SK-N-SH (cell line): ENCODE data around the gene CPTP. TPM values are rescaled to one million over a fixed set of nuclear protein-coding genes. Genes with fewer than 3 reads are reported as not detected.

ENCODE experiments used
- CTCF ChIA-PET: fragments of 300-600, 350-600 bp; formaldehyde crosslinking; extraction: SDS; loops from one replicate; lab custom pipeline; 2021; lab: Yijun Ruan, JAX
- POLR2A ChIA-PET: fragments of 350-600 bp; sonication (Branson Sonifier 250); formaldehyde crosslinking; extraction: SDS; loops from one replicate; lab custom pipeline; 2020; ENCODE audit warnings: antibody characterized with exemption, inconsistent platforms; lab: Yijun Ruan, JAX
- DNase-seq: peaks from one replicate; pipeline ENCODE4 v3.0.0; 2012
- H2AFZ ChIP-seq: fragments of 200-600 bp; sonication (generic); 2 replicates; pipeline ENCODE4 v1.8.1; 2016; ENCODE audit warnings: antibody characterized with exemption, mild to moderate bottlenecking, low read depth
- H3F3A ChIP-seq: fragments of 200-600 bp; sonication (generic); replicated peaks from 2 replicates; pipeline ENCODE3; 2016; ENCODE audit warnings: antibody characterized with exemption, mild to moderate bottlenecking; ENCODE audit not compliant: insufficient read depth
- H3K27ac ChIP-seq, 2 experiments: fragments of 200-500 bp in 1 of 2; fragments of 200-600 bp in 1 of 2; sonication (Bioruptor generic) in 1 of 2; sonication (generic), shearing (Covaris generic) in 1 of 2; 2 replicates each; pipeline versions ENCODE4 v1.5.1 to v1.6.1; 2014 to 2016; ENCODE audit warnings: low read depth in 2 of 2, inconsistent platforms in 1 of 2, low read length in 1 of 2, mild to moderate bottlenecking in 1 of 2, mixed read lengths in 1 of 2
- H3K27me3 ChIP-seq: fragments of 200-600 bp; sonication (generic), shearing (Covaris generic); 2 replicates; pipeline ENCODE4 v1.6.1; 2016; ENCODE audit warnings: mixed run types; ENCODE audit not compliant: insufficient read depth
- H3K36me3 ChIP-seq, 2 experiments: fragments of 200-500 bp in 1 of 2; fragments of 200-600 bp in 1 of 2; sonication (Bioruptor generic) in 1 of 2; sonication (generic) in 1 of 2; replicated peaks in 1 of 2; 2 replicates each; pipeline versions ENCODE3 to v1.5.1; 2014 to 2016; ENCODE audit warnings: low read length in 1 of 2, mild to moderate bottlenecking in 1 of 2; ENCODE audit not compliant: insufficient read depth in 2 of 2, control insufficient read depth in 1 of 2
- H3K4me1 ChIP-seq, 2 experiments: fragments of 200-500 bp in 1 of 2; fragments of 200-600 bp in 1 of 2; sonication (Bioruptor generic) in 1 of 2; sonication (generic), shearing (Covaris generic) in 1 of 2; 2 replicates each; pipeline versions ENCODE4 v1.5.1 to v1.6.1; 2014 to 2016; ENCODE audit warnings: low read depth in 1 of 2, low read length in 1 of 2, mixed run types in 1 of 2; ENCODE audit not compliant: insufficient read depth in 2 of 2, control insufficient read depth in 1 of 2
- H3K4me2 ChIP-seq: fragments of 200-600 bp; sonication (generic), shearing (Covaris generic); 2 replicates; pipeline ENCODE4 v1.6.1; 2017; ENCODE audit warnings: mixed run types
- H3K4me3 ChIP-seq, 2 experiments: fragments of 200-500 bp in 1 of 2; fragments of 200-600 bp in 1 of 2; sonication (Bioruptor generic) in 1 of 2; sonication (generic), shearing (Covaris generic) in 1 of 2; 2 replicates each; pipeline versions ENCODE4 v1.5.1 to v1.8.1; 2014 to 2016; ENCODE audit warnings: low read depth in 2 of 2, inconsistent platforms in 1 of 2, low read length in 1 of 2, mild to moderate bottlenecking in 1 of 2, mixed read lengths in 1 of 2, moderate library complexity in 1 of 2
- H3K79me2 ChIP-seq: fragments of 200-600 bp; sonication (generic); 2 replicates; pipeline ENCODE4 v1.8.1; 2017; ENCODE audit warnings: mild to moderate bottlenecking; ENCODE audit not compliant: insufficient read depth
- H3K9ac ChIP-seq: fragments of 200-600 bp; sonication (generic); 2 replicates; pipeline ENCODE4 v1.6.1; 2017; ENCODE audit warnings: mixed run types
- H3K9me2 ChIP-seq: fragments of 200-600 bp; sonication (generic); 2 replicates; pipeline ENCODE4 v1.6.1; 2017; ENCODE audit warnings: mixed run types
- H3K9me3 ChIP-seq: fragments of 200-600 bp; sonication (generic); 2 replicates; pipeline ENCODE4 v1.6.1; 2017; ENCODE audit warnings: mixed run types, mild to moderate bottlenecking, moderate library complexity
- H4K20me1 ChIP-seq: fragments of 200-600 bp; sonication (generic); 2 replicates; pipeline ENCODE4 v1.6.1; 2017; ENCODE audit warnings: mild to moderate bottlenecking, mixed run types; ENCODE audit not compliant: insufficient read depth
- CTCF ChIP-seq: fragments of 200-600 bp; sonication (generic); IDR thresholded peaks from 2 replicates; pipeline ENCODE4 v1.6.1; 2017; ENCODE audit warnings: antibody characterized with exemption, mild to moderate bottlenecking, moderate library complexity
- EP300 ChIP-seq, 2 experiments: IDR thresholded peaks; 2 replicates each; pipeline versions ENCODE4 v1.4.0 to v1.6.1; 2012; ENCODE audit warnings: borderline replicate concordance in 1 of 2, low read depth in 1 of 2, low read length in 1 of 2
- JUND ChIP-seq: IDR thresholded peaks from 2 replicates; pipeline ENCODE4 v1.4.0; 2012
- NFIC ChIP-seq: IDR thresholded peaks from 2 replicates; pipeline ENCODE4 v1.4.0; 2012; ENCODE audit warnings: borderline replicate concordance
- POLR2AphosphoS5 ChIP-seq: IDR thresholded peaks from 2 replicates; pipeline ENCODE4 v1.6.1; 2012; ENCODE audit warnings: low read depth, low read length
- RCOR1 ChIP-seq: fragments of 150-350 bp; IDR thresholded peaks from 2 replicates; pipeline ENCODE4 v1.6.1; 2017; ENCODE audit warnings: antibody characterized with exemption, low read length
- RFX5 ChIP-seq: IDR thresholded peaks from 2 replicates; pipeline ENCODE4 v1.6.1; 2012; ENCODE audit warnings: mild to moderate bottlenecking, improper control_type of control experiment, low read length
- TCF12 ChIP-seq: IDR thresholded peaks from 2 replicates; pipeline ENCODE4 v1.4.0; 2012
- TEAD4 ChIP-seq: IDR thresholded peaks from 2 replicates; pipeline ENCODE4 v1.4.0; 2012; ENCODE audit warnings: mild to moderate bottlenecking, borderline replicate concordance; ENCODE audit not compliant: insufficient read depth
- ZBTB33 ChIP-seq: IDR thresholded peaks from 2 replicates; pipeline ENCODE4 v1.4.0; 2012; ENCODE audit warnings: low read depth, borderline replicate concordance
- WGBS: methylation state at CpG from one replicate; pipeline ENCODE4 v1.1.6; 2017; ENCODE audit warnings: low lambda C conversion rate; 5-methylcytosine and 5-hydroxymethylcytosine counted together
- polyA plus RNA-seq, 3 experiments: library from polyadenylated mRNA; depleted of rRNA; stranded (reverse); fragments of >200 nt; gene quantifications; 2 replicates each; pipeline ENCODE4 v1.2.3, GENCODE V29; 2012
- TF ChIP-seq, protein P1 (sequence below): IDR thresholded peaks from 2 replicates; pipeline ENCODE4; 2012

The CPTP gene
- polyA plus RNA-seq, 1 of the 3 experiments (the other 2 are of a cell fraction): 13.4 TPM

DNA sequence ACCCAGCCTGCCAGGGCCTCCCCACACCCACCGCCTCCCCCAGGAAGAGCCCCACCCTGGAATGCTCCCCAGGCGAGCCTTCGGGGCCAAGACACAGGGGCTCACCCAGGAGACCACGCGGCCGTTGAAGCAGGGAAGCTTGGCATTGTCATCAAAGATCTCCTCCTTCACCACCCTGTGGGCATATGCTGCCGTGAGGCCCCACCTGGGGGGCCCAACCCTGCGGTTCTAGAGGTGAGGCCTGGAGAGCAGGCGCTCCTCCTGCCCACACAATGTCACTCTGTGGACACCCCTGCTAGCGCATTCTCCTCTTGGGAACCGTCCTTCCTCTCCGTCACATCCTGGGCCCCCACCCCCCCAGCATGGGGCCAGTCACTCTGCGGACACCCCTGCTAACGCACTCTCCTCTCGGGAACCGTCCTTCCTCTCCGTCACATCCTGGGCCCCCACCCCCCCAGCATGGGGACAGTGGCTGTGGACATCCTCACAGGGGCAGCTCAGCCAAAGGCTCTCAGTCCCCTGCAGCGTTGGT lies 18.0 kb downstream of the CPTP start:
- TF ChIP-seq TCF12 (no peak), RFX5 (no peak), TEAD4 (no peak), JUND (no peak)
- TF ChIP-seq, protein P1, sequence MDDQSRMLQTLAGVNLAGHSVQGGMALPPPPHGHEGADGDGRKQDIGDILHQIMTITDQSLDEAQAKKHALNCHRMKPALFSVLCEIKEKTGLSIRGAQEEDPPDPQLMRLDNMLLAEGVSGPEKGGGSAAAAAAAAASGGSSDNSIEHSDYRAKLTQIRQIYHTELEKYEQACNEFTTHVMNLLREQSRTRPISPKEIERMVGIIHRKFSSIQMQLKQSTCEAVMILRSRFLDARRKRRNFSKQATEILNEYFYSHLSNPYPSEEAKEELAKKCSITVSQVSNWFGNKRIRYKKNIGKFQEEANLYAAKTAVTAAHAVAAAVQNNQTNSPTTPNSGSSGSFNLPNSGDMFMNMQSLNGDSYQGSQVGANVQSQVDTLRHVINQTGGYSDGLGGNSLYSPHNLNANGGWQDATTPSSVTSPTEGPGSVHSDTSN: no peak
- TF ChIP-seq, all 33 proteins: peak for 0
- CTCF ChIA-PET: interaction anchor here (1.0 to 4.8 kb wide), 4 partner anchors 7 to 33 kb away, joined by 3 to 34 read pairs (median 10); partner anchors contain the start of gene TAS1R3
- peaks cover 45% of the 10 kb centered on the region for H4K20me1 ChIP-seq
- no peaks in the 10 kb centered on the region for H3K9me3 ChIP-seq
- no peak overlapping the region for H3K4me3 ChIP-seq
- H3K4me1 ChIP-seq: peaks cover 0 to 12% of the 10 kb centered on the region in 2 experiments; a peak in 1 of 4 replicates
- H3K9ac ChIP-seq: no peak overlapping the region
- H3K4me2 ChIP-seq: no peak overlapping the region
- no peak overlapping the region for H3K27ac ChIP-seq
- no peaks in the 10 kb centered on the region for H3F3A ChIP-seq
- 96% methylated on average over 10 of the region's 18 CpGs for WGBS
- peaks cover 0 to 15% of the 10 kb centered on the region in 2 experiments for H3K36me3 ChIP-seq
- no peaks in the 10 kb centered on the region for H3K9me2 ChIP-seq
- no peak overlapping the region for H2AFZ ChIP-seq
- peaks cover 35% of the 10 kb centered on the region for H3K79me2 ChIP-seq
- H3K27me3 ChIP-seq: no peaks in the 10 kb centered on the region
- no peak for DNase-seq
- POLR2A ChIA-PET: no interaction called here

- H3F3A ChIP-seq: no peaks in the 10 kb centered on the region
- no peak overlapping the region for H3K9ac ChIP-seq
- 96% methylated on average over 9 of the region's 24 CpGs for WGBS
- no peaks in the 10 kb centered on the region for H3K9me2 ChIP-seq
- no peak overlapping the region for H3K4me2 ChIP-seq
- POLR2A ChIA-PET: no interaction called here
- peaks cover 0 to 19% of the 10 kb centered on the region in 2 experiments; a peak in 1 of 4 replicates for H3K4me1 ChIP-seq
- H3K27me3 ChIP-seq: no peaks in the 10 kb centered on the region
- no peak for DNase-seq
- CTCF ChIA-PET: interaction anchor here (0.9 to 4.8 kb wide), 7 partner anchors 9 to 31 kb away, joined by 3 to 34 read pairs (median 5); partner anchors contain the start of genes CPTP, INTS11 and TAS1R3
- H3K79me2 ChIP-seq: peaks cover 47% of the 10 kb centered on the region
- TF ChIP-seq NFIC (no peak), ZBTB33 (no peak), POLR2AphosphoS5 (no peak), CTCF (no peak), RCOR1 (no peak), EP300 (IDR thresholded peaks at IDR 0.05; ENCODE audit: borderline replicate concordance in 1 of 2, low read depth in 1 of 2, low read length in 1 of 2) (no peak)
- no peak overlapping the region for H3K27ac ChIP-seq
- peaks cover 50% of the 10 kb centered on the region for H4K20me1 ChIP-seq
- no peaks in the 10 kb centered on the region for H3K9me3 ChIP-seq
- H2AFZ ChIP-seq: no peak overlapping the region
- H3K36me3 ChIP-seq: peaks cover 0 to 7% of the 10 kb centered on the region in 2 experiments
- no peak overlapping the region for H3K4me3 ChIP-seq
These were observed 19.3 kb downstream of the CPTP start for GRCh38 chr1:1343811-1344421.
